NCI-H1417 treated with DMSO at 0.1 percent for 48 hours (cell line): ENCODE measurements around the gene RCCD1.
A peak's percentile ranks its signal among the peaks of the same experiment; 100 is the strongest.
"Not testable (repeated sequence)": the region's sequence is repeated elsewhere in the genome, so short reads cannot be mapped to it uniquely, and the experiment has no call there.

Experiments used
- DNase-seq: peaks from one replicate; lab custom pipeline; 2025; lab: John Stamatoyannopoulos, UW

Gene RCCD1

GRCh38 chr15:90954712-90955623, at the start of gene RCCD1:
TSS of gene RCCD1 (plus strand) at chr15:90954884. CDS start at chr15:90956735, 1,851 bp downstream.
- peak; percentile 30 for DNase-seq

GRCh38 chr15:90905306-90906180, 49.1 kb upstream of the RCCD1 start:
- DNase-seq: no peak

- no peak for DNase-seq
Measured at GRCh38 chr15:90906181-90906849, 48.4 kb upstream of the RCCD1 start.

GRCh38 chr15:90907051-90907660, 47.5 kb upstream of the RCCD1 start:
- DNase-seq: no peak

GRCh38 chr15:90907838-90908507, 46.7 kb upstream of the RCCD1 start:
- DNase-seq: no peak

GRCh38 chr15:90909449-90909848, 45.2 kb upstream of the RCCD1 start:
- DNase-seq: not testable (repeated sequence)

- DNase-seq: no peak
Measured at GRCh38 chr15:90909976-90910375, 44.7 kb upstream of the RCCD1 start.

- no peak for DNase-seq
Measured at GRCh38 chr15:90910441-90911301, 44.0 kb upstream of the RCCD1 start.

GRCh38 chr15:90911302-90911623, 43.4 kb upstream of the RCCD1 start:
- no peak for DNase-seq

- no peak for DNase-seq
Measured at GRCh38 chr15:90911906-90912769, 42.5 kb upstream of the RCCD1 start.

- no peak for DNase-seq
Measured at GRCh38 chr15:90912770-90913075, 42.0 kb upstream of the RCCD1 start.

- no peak for DNase-seq
Measured at GRCh38 chr15:90913398-90913944, 41.2 kb upstream of the RCCD1 start.

- no peak for DNase-seq
Measured at GRCh38 chr15:90914305-90915080, 40.2 kb upstream of the RCCD1 start.

GRCh38 chr15:90915216-90915807, 39.4 kb upstream of the RCCD1 start:
- no peak for DNase-seq

GRCh38 chr15:90915808-90916440, 38.8 kb upstream of the RCCD1 start:
- no peak for DNase-seq

- DNase-seq: no peak
Measured at GRCh38 chr15:90916461-90916860, 38.2 kb upstream of the RCCD1 start.

- DNase-seq: no peak
Measured at GRCh38 chr15:90917569-90917968, 37.1 kb upstream of the RCCD1 start.
